ENCODE measurements around the gene PLP1. TPM values are rescaled to one million over a fixed set of nuclear protein-coding genes. Genes with fewer than 3 reads are reported as not detected.

Gene PLP1
- total RNA-seq, 2 donors from 2014 or later: 4.0 to 11.2 TPM

- intact Hi-C loops (cut with DNase I): no loop called here
- Histone ChIP-seq H3K27me3 (no peaks in the 10 kb centered on the region), H3K36me3 (no peaks in the 10 kb centered on the region), H3K4me1 (no peaks in the 10 kb centered on the region), H3K4me3 (no peak overlapping the region), H3K9ac (ENCODE audit: low read depth in 2 of 2, low read length in 2 of 2) (no peak overlapping the region), H3K9me3 (no peaks in the 10 kb centered on the region), H3K27ac (no peak overlapping the region)
- no peak for DNase-seq
- TF ChIP-seq CTCF (IDR thresholded peaks at IDR 0.05): no peak
Measured at GRCh38 chrX:103781706-103782105, 5.1 kb downstream of the PLP1 start.

- intact Hi-C loops (cut with DNase I): no loop called here
- H3K9ac ChIP-seq (ENCODE audit: low read depth in 2 of 2, low read length in 2 of 2): no peak overlapping the region
- no peaks in the 10 kb centered on the region for H3K4me1 ChIP-seq
- no peak for DNase-seq
- no peaks in the 10 kb centered on the region for H3K9me3 ChIP-seq
- no peaks in the 10 kb centered on the region for H3K36me3 ChIP-seq
- no peak overlapping the region for H3K27ac ChIP-seq
- no peak overlapping the region for H3K4me3 ChIP-seq
- no peaks in the 10 kb centered on the region for H3K27me3 ChIP-seq
- TF ChIP-seq CTCF (IDR thresholded peaks at IDR 0.05): no peak
Measured at GRCh38 chrX:103782640-103783039, 6.0 kb downstream of the PLP1 start.

GRCh38 chrX:103783196-103783595, 6.6 kb downstream of the PLP1 start:
- Histone ChIP-seq H3K4me1 (no peaks in the 10 kb centered on the region), H3K4me3 (no peak overlapping the region), H3K27me3 (no peaks in the 10 kb centered on the region), H3K9me3 (no peaks in the 10 kb centered on the region), H3K36me3 (no peaks in the 10 kb centered on the region), H3K27ac (no peak overlapping the region), H3K9ac (ENCODE audit: low read depth in 2 of 2, low read length in 2 of 2) (no peak overlapping the region)
- no peak for DNase-seq
- intact Hi-C loops (cut with DNase I): no loop called here
- no peak for TF ChIP-seq CTCF (IDR thresholded peaks at IDR 0.05)

- intact Hi-C loops (cut with DNase I): no loop called here
Measured at GRCh38 chrX:103783971-103784370, 7.3 kb downstream of the PLP1 start.

GRCh38 chrX:103789004-103789403, 12.4 kb downstream of the PLP1 start:
- H3K27ac ChIP-seq: no peak overlapping the region
- no peak overlapping the region for H3K9ac ChIP-seq (ENCODE audit: low read depth in 2 of 2, low read length in 2 of 2)
- H3K4me1 ChIP-seq: no peaks in the 10 kb centered on the region
- no peaks in the 10 kb centered on the region for H3K36me3 ChIP-seq
- H3K9me3 ChIP-seq: no peaks in the 10 kb centered on the region
- H3K27me3 ChIP-seq: no peaks in the 10 kb centered on the region
- intact Hi-C loops (cut with DNase I): no loop called here
- no peak for TF ChIP-seq CTCF (IDR thresholded peaks at IDR 0.05)
- no peak for DNase-seq
- H3K4me3 ChIP-seq: no peak overlapping the region

More at GRCh38 chrX:103783971-103784370, 7.3 kb downstream of the PLP1 start:
- H3K27ac ChIP-seq: no peak overlapping the region
- H3K9ac ChIP-seq (ENCODE audit: low read depth in 2 of 2, low read length in 2 of 2): no peak overlapping the region
- no peak overlapping the region for H3K4me3 ChIP-seq
- H3K4me1 ChIP-seq: no peaks in the 10 kb centered on the region
- DNase-seq: no peak
- H3K27me3 ChIP-seq: no peaks in the 10 kb centered on the region
- TF ChIP-seq CTCF (IDR thresholded peaks at IDR 0.05): no peak
- H3K9me3 ChIP-seq: no peaks in the 10 kb centered on the region
- no peaks in the 10 kb centered on the region for H3K36me3 ChIP-seq

- Histone ChIP-seq H3K36me3 (no peaks in the 10 kb centered on the region), H3K27ac (no peak overlapping the region), H3K27me3 (no peaks in the 10 kb centered on the region), H3K9me3 (no peaks in the 10 kb centered on the region), H3K4me3 (no peak overlapping the region), H3K9ac (ENCODE audit: low read depth in 2 of 2, low read length in 2 of 2) (no peak overlapping the region), H3K4me1 (no peaks in the 10 kb centered on the region)
- no peak for DNase-seq
- TF ChIP-seq CTCF (IDR thresholded peaks at IDR 0.05): no peak
- intact Hi-C loops (cut with DNase I): no loop called here
Measured at GRCh38 chrX:103791228-103791627, 14.6 kb downstream of the PLP1 start.

Data from colonic mucosa (tissue), 4 donors.